NB4 (cell line): Measurements from ENCODE around the gene RPE.

Source experiments
- DNase-seq: peaks from one replicate; pipeline ENCODE4 v3.0.0; 2010; ENCODE audit warnings: low read depth
- H3K4me3 ChIP-seq: one replicate; pipeline ENCODE4 v1.5.1; 2011; ENCODE audit warnings: mild to moderate bottlenecking, low read depth, low read length, moderate library complexity
- CTCF ChIP-seq: IDR thresholded peaks from one replicate; pipeline ENCODE4 v1.5.1; 2012; ENCODE audit warnings: low read depth, low read length
- MAX ChIP-seq: IDR thresholded peaks from 2 replicates; pipeline ENCODE4 v1.6.1; 2011; ENCODE audit warnings: low read depth, low read length
- MYC ChIP-seq: IDR thresholded peaks from 2 replicates; pipeline ENCODE4 v1.6.1; 2011; ENCODE audit warnings: low read depth, low read length
- POLR2A ChIP-seq: IDR thresholded peaks from 2 replicates; pipeline ENCODE4 v1.6.1; 2011; ENCODE audit warnings: mild to moderate bottlenecking; ENCODE audit not compliant: insufficient read length; ENCODE audit errors: extremely low read depth

Gene RPE

GRCh38 chr2:210055825-210056224 is 53.4 kb downstream of the RPE start:
- no peak for DNase-seq
- TF ChIP-seq CTCF (no peak), MYC (no peak), MAX (no peak), POLR2A (no peak)
- H3K4me3 ChIP-seq: no peak overlapping the region

- H3K4me3 ChIP-seq: no peak overlapping the region
- no peak for DNase-seq
- TF ChIP-seq MYC (no peak), CTCF (no peak), MAX (no peak), POLR2A (no peak)
Observed at GRCh38 chr2:210063306-210063705, 60.9 kb downstream of the RPE start.
